ENCODE results near the gene RPH3AL.

- TF ChIP-seq CTCF (IDR thresholded peaks at IDR 0.05; ENCODE audit: low read depth, low read length) (no peak), POLR2A (IDR thresholded peaks at IDR 0.05; ENCODE audit: extremely low read depth, insufficient read length) (no peak), MAX (IDR thresholded peaks at IDR 0.05; ENCODE audit: low read depth, low read length) (no peak)
These were observed 12.2 kb upstream of the RPH3AL start for GRCh38 chr17:364766-365165.

Data from NB4 (cell line).